Thyroid gland (tissue), 4 donors: ENCODE measurements around the gene CSTF3.

Experiments used
- CTCF ChIP-seq, 6 experiments: fragments of 200-600 bp in 3 of 6; fragments of 450-650 bp in 3 of 6; sonication (generic) in 3 of 6; IDR thresholded peaks; one replicate each; pipeline ENCODE4 v1.5.1; 2016 to 2019; ENCODE audit warnings: antibody characterized with exemption in 6 of 6, mild to moderate bottlenecking in 2 of 6, inconsistent platforms in 1 of 6, moderate library complexity in 1 of 6
- POLR2A ChIP-seq, 2 donors: fragments of 450-650 bp; IDR thresholded peaks; one replicate each; pipeline ENCODE4 v1.6.1; 2017; ENCODE audit warnings: antibody characterized with exemption in 2 of 2, mild to moderate bottlenecking in 2 of 2, moderate library complexity in 1 of 2

GRCh38 chr11:33177676-33178336, 16.5 kb upstream of the CSTF3 start:
- TF ChIP-seq CTCF (IDR thresholded peaks at IDR 0.05) (no peak), POLR2A (IDR thresholded peaks at IDR 0.05) (no peak)
